ENCODE measurements around the gene NXPH3.

GRCh38 chr17:49567104-49567521 lies 8.6 kb upstream of the NXPH3 start:
- TF ChIP-seq POLR2A (IDR thresholded peaks at IDR 0.05; ENCODE audit: extremely low read depth, insufficient read length) (no peak), CTCF (IDR thresholded peaks at IDR 0.05; ENCODE audit: low read depth, low read length) (no peak), MAX (IDR thresholded peaks at IDR 0.05; ENCODE audit: low read depth, low read length) (no peak), MYC (IDR thresholded peaks at IDR 0.05; ENCODE audit: low read depth, low read length) (no peak)
